GM06990 (cell line): Measurements from ENCODE around the gene ABCA13.

Experiments used
- DNase-seq: peaks from one replicate; pipeline ENCODE4 v3.0.0-alpha.2; 2011; ENCODE audit not compliant: insufficient read length; ENCODE audit errors: extremely low read depth
- H3K27me3 ChIP-seq: replicated peaks from 2 replicates; pipeline ENCODE4 v1.6.0; 2011; ENCODE audit warnings: low read length; ENCODE audit not compliant: control insufficient read depth, insufficient read depth
- H3K36me3 ChIP-seq: 2 replicates; pipeline ENCODE4 v1.5.1; 2011; ENCODE audit warnings: low read length; ENCODE audit not compliant: control insufficient read depth, insufficient read depth
- H3K4me3 ChIP-seq: replicated peaks from 2 replicates; pipeline ENCODE4 v1.5.1; 2011; ENCODE audit warnings: low read depth, mild to moderate bottlenecking, control low read depth, low read length
- TF ChIP-seq, protein P1 (sequence below): IDR thresholded peaks from 2 replicates; pipeline ENCODE4 v1.5.1; 2011; ENCODE audit warnings: low read length, control low read depth, mild to moderate bottlenecking, inconsistent platforms; ENCODE audit not compliant: insufficient read depth, poor library complexity, severe bottlenecking

ABCA13 gene

DNA sequence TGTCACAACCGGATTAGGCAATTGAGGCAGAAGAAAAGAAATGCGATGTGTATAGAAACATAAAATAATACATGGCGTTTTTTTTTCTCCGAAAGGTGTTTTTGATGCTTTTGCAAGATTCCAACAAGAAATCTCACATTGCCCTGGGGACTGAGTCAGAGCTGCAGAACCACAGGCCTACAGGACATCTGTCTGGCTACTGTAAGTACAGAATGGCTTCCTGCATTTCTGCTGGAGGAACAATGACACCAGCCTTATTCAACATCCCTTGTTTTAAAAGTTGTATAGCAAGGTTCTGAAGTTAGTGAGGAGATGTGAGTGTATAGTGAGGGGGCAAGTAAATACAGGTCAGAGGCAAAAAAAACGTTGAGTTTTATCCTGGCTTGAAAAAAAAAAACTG lies 256.4 kb downstream of the ABCA13 start:
- Histone ChIP-seq H3K36me3 (no peaks in the 10 kb centered on the region), H3K4me3 (no peak overlapping the region), H3K27me3 (no peaks in the 10 kb centered on the region)
- TF ChIP-seq, protein P1, sequence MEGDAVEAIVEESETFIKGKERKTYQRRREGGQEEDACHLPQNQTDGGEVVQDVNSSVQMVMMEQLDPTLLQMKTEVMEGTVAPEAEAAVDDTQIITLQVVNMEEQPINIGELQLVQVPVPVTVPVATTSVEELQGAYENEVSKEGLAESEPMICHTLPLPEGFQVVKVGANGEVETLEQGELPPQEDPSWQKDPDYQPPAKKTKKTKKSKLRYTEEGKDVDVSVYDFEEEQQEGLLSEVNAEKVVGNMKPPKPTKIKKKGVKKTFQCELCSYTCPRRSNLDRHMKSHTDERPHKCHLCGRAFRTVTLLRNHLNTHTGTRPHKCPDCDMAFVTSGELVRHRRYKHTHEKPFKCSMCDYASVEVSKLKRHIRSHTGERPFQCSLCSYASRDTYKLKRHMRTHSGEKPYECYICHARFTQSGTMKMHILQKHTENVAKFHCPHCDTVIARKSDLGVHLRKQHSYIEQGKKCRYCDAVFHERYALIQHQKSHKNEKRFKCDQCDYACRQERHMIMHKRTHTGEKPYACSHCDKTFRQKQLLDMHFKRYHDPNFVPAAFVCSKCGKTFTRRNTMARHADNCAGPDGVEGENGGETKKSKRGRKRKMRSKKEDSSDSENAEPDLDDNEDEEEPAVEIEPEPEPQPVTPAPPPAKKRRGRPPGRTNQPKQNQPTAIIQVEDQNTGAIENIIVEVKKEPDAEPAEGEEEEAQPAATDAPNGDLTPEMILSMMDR: no peak
- no peak for DNase-seq

DNA sequence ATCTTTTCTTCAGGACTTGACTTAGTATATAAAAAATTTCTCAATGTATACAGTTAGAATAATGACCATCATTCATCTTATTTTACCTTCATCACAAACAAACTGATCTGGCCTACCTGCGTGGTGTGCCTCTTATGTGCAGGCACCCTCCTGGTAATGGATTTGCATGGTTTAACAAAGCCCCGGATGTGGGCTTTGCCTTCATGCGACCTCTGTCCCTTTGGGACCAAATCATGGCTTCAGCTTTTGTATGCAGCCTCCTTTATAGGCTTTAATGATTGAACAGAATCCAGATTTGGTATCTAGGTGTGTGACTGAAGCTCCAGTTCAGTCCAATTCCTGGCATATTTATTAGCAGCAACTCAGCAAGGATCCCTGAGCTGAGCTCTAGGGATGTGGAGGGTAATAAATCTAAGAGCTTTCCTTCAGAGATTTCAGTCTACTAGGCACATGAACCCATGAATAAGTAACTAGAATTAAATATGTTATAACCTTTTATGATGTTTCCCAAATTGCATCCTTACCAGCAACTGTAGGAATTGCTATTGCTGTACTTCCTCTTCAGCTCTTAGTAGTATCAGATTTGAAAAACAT lies 256.9 kb downstream of the ABCA13 start:
- TF ChIP-seq, protein P1: no peak
- DNase-seq: no peak
- no peaks in the 10 kb centered on the region for H3K36me3 ChIP-seq
- H3K4me3 ChIP-seq: no peak overlapping the region
- no peaks in the 10 kb centered on the region for H3K27me3 ChIP-seq

DNA sequence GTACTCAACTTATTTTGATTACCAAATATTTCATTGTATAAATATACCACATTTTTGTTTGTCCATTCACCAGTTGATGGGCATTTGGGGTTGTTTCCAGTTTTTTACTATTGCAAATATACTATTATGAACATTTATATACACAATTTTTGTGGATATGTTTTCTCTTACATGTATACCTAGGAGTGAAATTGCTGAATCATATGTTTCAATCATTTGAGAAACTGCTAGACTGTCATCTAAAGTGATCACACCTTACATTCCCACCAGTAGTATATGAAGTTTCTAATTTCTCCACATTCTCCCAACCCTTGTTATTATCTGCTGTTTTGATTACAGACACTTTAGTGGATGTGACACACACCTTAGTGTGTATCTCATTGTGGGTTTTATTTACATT lies 257.9 kb downstream of the ABCA13 start:
- TF ChIP-seq, protein P1: no peak
- Histone ChIP-seq H3K27me3 (no peaks in the 10 kb centered on the region), H3K4me3 (no peak overlapping the region), H3K36me3 (no peaks in the 10 kb centered on the region)
- DNase-seq: no peak

DNA sequence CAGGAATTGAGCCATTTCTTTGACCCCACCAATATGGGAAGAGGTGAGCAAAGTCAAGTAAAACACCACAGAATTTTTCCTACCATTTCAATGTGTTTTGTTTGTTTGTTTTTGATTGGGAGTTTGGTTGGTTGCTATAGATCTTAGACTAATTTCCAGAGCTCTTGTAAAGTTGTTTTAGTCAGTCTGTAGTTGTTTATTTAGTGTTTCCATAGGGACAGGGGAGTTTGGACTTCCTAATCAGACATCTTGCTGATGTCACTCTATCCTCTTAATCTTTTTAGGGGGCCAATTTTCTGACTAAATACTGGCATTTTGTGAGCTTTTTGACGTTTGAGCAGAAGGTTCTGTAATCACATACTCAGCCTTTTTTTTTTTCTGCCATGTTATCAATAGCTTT lies 266.9 kb downstream of the ABCA13 start:
- Histone ChIP-seq H3K36me3 (no peaks in the 10 kb centered on the region), H3K27me3 (no peaks in the 10 kb centered on the region), H3K4me3 (no peak overlapping the region)
- TF ChIP-seq, protein P1: no peak
- DNase-seq: no peak

DNA sequence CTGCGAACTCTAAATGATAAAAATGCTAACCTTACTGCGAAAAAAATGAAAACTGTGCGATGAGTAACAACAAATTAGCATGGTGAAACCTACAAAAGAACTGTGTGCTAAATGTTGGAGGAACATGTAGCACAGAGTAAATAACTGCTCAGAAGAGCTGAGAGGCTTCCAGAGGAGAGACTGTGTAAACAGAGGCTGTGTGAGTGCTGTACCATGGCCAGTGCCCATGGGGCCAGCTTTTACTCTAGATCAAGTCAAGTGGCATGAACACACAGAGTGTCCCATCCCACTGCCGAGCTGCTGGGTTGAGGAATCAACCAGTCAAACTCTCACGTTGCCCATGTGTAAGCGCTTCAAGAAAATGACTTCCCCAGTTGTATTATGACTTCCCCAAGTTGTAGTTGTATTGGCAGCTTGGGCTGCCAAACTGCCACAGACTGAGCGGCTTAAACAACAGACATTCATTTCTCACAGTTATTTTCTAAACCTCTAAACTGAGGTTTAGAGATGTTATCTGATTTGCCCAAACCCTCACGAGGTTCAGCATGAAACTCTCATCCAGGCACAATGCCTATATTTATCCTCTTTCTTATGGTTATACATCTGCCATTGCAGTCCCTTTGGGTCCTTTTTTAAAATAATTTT lies 270.7 kb downstream of the ABCA13 start:
- no peak for DNase-seq
- H3K36me3 ChIP-seq: no peaks in the 10 kb centered on the region
- no peak overlapping the region for H3K4me3 ChIP-seq
- no peaks in the 10 kb centered on the region for H3K27me3 ChIP-seq
- TF ChIP-seq, protein P1: no peak

DNA sequence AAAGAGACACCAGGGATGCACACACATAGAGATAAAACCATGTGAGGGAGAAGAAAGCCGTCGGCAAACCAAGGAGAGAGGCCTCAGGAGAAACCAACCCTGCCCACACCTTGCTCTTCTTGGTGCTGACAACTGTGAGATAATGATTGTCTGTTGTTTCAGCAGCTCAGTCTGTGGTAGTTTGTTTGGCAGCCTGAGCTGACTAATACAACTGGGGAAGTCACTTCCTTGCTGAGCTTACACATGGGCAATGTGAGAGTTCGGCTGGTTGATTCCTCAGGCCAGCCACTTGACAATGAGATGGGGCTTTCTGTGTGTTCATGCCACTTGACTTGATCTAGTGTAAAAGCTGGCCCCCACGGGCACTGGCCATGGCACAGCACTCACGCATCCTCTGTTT lies 271.8 kb downstream of the ABCA13 start:
- Histone ChIP-seq H3K27me3 (no peaks in the 10 kb centered on the region), H3K4me3 (no peak overlapping the region), H3K36me3 (no peaks in the 10 kb centered on the region)
- TF ChIP-seq, protein P1: no peak
- DNase-seq: no peak
